Mammary epithelial cell (primary cell): ENCODE measurements around the gene PLD1.

Experiments used
- CTCF ChIP-seq, 2 donors: IDR thresholded peaks in 1 of 2; conservative IDR thresholded peaks in 1 of 2; 2 replicates each; pipeline ENCODE4 v1.5.1; 2011 to 2012; ENCODE audit warnings: inconsistent platforms in 2 of 2, low read length in 2 of 2, mild to moderate bottlenecking in 2 of 2, control low read depth in 1 of 2, low read depth in 1 of 2; ENCODE audit not compliant: insufficient read depth in 1 of 2; ENCODE audit errors: extremely low read depth in 1 of 2
- EZH2 ChIP-seq: IDR thresholded peaks from 2 replicates; pipeline ENCODE4 v1.6.1; 2012; ENCODE audit warnings: low read length, inconsistent platforms, borderline replicate concordance

DNA sequence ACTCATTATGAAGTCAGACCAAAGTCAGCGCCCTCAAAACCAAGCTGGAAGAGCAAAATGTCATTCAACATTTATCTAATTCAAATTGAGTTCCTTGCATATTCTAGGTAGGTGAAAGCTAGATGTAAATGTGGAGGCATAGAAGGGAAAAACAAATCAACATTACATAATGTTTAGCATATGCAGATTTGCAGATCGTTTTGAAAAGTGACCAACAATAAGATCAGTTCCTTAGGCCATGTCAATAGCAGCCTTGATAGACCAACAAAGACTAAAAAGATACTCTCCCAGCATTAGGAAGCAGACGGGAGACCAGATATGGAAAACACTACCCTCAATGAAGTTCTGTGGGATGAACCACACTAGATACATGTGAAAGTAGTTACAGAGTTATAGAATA is 83.0 kb downstream of the PLD1 start:
- TF ChIP-seq CTCF (conservative IDR thresholded peaks at IDR 0.05 in 1 of 2, IDR thresholded peaks at IDR 0.05 in 1 of 2; ENCODE audit: extremely low read depth in 1 of 2, insufficient read depth in 1 of 2, low read depth in 1 of 2, low read length in 2 of 2) (no peak), EZH2 (no peak)
